Natural killer cell treated with Interleukin-12 subunit alpha and Interleukin-12 subunit beta and Interleukin-15 and Interleukin-18, amount 100 ng/mL, for 72 hours (primary cell): ENCODE measurements around the gene PDE4D. TPM values are rescaled to one million over a fixed set of nuclear protein-coding genes. Genes with fewer than 3 reads are reported as not detected.

ENCODE experiments used
- ATAC-seq, 2 donors: fragments of 150-1000 bp; cut with Tn5 transposase in 1 of 2; sonication (Bioruptor Pico), chemical (Tn5 transposase) in 1 of 2; 2 replicates each; pipeline ENCODE4 v1.10.0; 2021
- DNase-seq: peaks from one replicate; pipeline ENCODE4 v3.0.0; 2022; ENCODE audit warnings: low spot score
- H3K27ac Mint-ChIP-seq, 2 donors: 1 replicate in 1 of 2; 2 replicates in 1 of 2; pipeline ENCODE4 v1.8.0; 2022; ENCODE audit warnings: mixed read lengths in 2 of 2, mild to moderate bottlenecking in 1 of 2, moderate library complexity in 1 of 2
- H3K27me3 Mint-ChIP-seq, 2 donors: 1 replicate in 1 of 2; 2 replicates in 1 of 2; pipeline ENCODE4 v1.8.0; 2022; ENCODE audit warnings: mixed read lengths in 2 of 2
- H3K36me3 Mint-ChIP-seq: one replicate; pipeline ENCODE4 v1.8.0; 2022; ENCODE audit warnings: mixed read lengths
- H3K4me1 Mint-ChIP-seq, 2 donors: 1 replicate in 1 of 2; 2 replicates in 1 of 2; pipeline ENCODE4 v1.8.0; 2022; ENCODE audit warnings: low read depth in 2 of 2, mixed read lengths in 2 of 2, mild to moderate bottlenecking in 1 of 2
- H3K4me3 Mint-ChIP-seq: one replicate; pipeline ENCODE4 v1.8.0; 2022; ENCODE audit warnings: mixed read lengths
- H3K9me3 Mint-ChIP-seq: 2 replicates; pipeline ENCODE4 v1.8.0; 2022; ENCODE audit warnings: mixed read lengths
- total RNA-seq, 2 donors: library from RNA; stranded (reverse); gene quantifications; one replicate each; pipeline ENCODE4 v1.2.3, GENCODE V29; 2022

The PDE4D gene
- total RNA-seq, 2 donors from 2014 or later: 55.0 to 80.5 TPM

GRCh38 chr5:59259237-59259636, 634.3 kb downstream of the PDE4D start:
- Mint-ChIP-seq H3K9me3 (no peaks in the 10 kb centered on the region), H3K36me3 (no peaks in the 10 kb centered on the region), H3K4me3 (no peak overlapping the region), H3K27ac (no peak overlapping the region), H3K27me3 (peaks cover 5 to 31% of the 10 kb centered on the region in 2 donors), H3K4me1 (no peaks in the 10 kb centered on the region)
- DNase-seq (no peak), ATAC-seq (no peak)

- ATAC-seq (no peak), DNase-seq (no peak)
- no peaks in the 10 kb centered on the region for H3K36me3 Mint-ChIP-seq
- no peaks in the 10 kb centered on the region for H3K9me3 Mint-ChIP-seq
- H3K27ac Mint-ChIP-seq: no peak overlapping the region
- H3K27me3 Mint-ChIP-seq: peaks cover 5 to 26% of the 10 kb centered on the region in 2 donors
- H3K4me1 Mint-ChIP-seq: no peaks in the 10 kb centered on the region
- no peak overlapping the region for H3K4me3 Mint-ChIP-seq
Measured at GRCh38 chr5:59257488-59258400, 635.8 kb downstream of the PDE4D start.

GRCh38 chr5:59256331-59256730, 637.2 kb downstream of the PDE4D start:
- Mint-ChIP-seq H3K27ac (no peak overlapping the region), H3K27me3 (peaks cover 5 to 32% of the 10 kb centered on the region in 2 donors), H3K4me1 (no peaks in the 10 kb centered on the region), H3K9me3 (no peaks in the 10 kb centered on the region), H3K4me3 (no peak overlapping the region), H3K36me3 (no peaks in the 10 kb centered on the region)
- ATAC-seq (no peak), DNase-seq (no peak)

DNA sequence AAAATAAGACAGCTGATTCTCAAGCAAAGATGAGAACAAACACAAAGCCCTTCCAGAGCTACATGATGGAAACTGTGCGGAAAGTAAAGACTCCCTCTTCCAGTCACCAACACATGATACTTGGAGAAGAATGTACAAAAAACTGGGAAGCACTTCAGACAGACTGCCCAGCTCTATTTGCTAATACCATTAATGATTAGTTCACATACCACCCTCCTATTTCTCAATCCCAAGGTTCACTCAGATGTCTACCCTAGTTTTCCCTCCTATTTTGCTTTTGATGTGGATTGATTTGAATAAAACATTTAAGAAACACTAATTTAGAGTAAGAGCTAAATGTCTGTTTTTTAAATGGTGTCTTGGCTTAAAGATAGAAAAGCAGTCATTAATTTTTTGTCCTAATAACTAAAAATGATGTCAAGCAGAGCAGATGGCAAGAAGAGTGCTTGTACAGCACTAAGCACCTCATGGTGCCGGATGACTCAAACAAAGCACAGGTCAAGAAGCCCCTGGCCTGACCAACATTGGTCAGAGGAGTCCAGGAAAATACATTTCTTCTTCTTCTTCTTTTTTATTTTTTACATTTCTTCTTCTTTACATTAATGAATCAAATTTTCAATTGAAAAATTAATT, 639.4 kb downstream of the PDE4D start:
- Mint-ChIP-seq H3K27me3 (peaks cover 2 to 26% of the 10 kb centered on the region in 2 donors), H3K27ac (no peak overlapping the region), H3K4me1 (no peaks in the 10 kb centered on the region), H3K9me3 (no peaks in the 10 kb centered on the region), H3K4me3 (no peak overlapping the region), H3K36me3 (no peaks in the 10 kb centered on the region)
- DNase-seq: no peak
- ATAC-seq: no peak

DNA sequence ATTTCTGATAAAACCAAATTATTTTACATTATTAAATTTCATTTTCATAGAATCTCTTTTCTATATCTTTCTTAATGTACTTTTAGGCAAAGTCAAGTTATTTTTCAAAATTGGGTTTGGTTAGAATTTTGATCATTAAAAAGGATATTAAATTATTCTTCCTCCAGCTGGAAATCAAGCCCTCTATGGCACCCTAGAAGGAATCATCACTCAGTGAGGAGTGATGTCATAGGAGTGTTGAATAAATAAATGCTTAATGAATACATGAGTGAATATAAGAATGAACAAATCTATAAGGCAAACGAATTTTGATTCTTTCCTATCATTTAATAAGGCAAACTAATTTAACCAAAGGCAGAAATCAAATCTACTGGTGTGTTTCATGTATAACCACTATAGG, 639.9 kb downstream of the PDE4D start:
- H3K36me3 Mint-ChIP-seq: no peaks in the 10 kb centered on the region
- H3K27ac Mint-ChIP-seq: no peak overlapping the region
- ATAC-seq: no peak

DNA sequence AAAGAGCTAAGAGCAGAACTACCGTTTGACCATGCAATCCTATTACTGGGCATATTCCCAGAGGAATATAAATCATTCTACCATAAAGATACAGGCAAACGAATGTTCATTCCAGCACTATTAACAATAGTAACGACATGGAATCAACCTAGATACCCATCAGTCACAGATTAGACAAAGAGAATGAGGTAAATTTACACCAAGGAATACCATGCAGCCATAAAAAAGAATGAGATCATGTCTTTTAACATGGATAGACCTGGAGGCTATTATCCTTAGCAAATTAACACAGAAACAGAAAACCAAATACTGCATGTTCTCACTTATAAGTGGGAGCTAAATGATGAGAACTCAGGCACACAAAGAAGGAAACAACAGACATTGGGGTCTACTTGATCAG, 641.9 kb downstream of the PDE4D start:
- Mint-ChIP-seq H3K27me3 (peaks cover 2 to 31% of the 10 kb centered on the region in 2 donors), H3K27ac (no peak overlapping the region), H3K4me1 (no peaks in the 10 kb centered on the region), H3K36me3 (no peaks in the 10 kb centered on the region), H3K4me3 (no peak overlapping the region), H3K9me3 (no peaks in the 10 kb centered on the region)
- ATAC-seq (no peak), DNase-seq (no peak)

More for the DNA sequence above, 639.9 kb downstream of the PDE4D start:
- Mint-ChIP-seq H3K9me3 (no peaks in the 10 kb centered on the region), H3K27me3 (peaks cover 2 to 31% of the 10 kb centered on the region in 2 donors), H3K4me1 (no peaks in the 10 kb centered on the region), H3K4me3 (no peak overlapping the region)
- DNase-seq: no peak

- no peaks in the 10 kb centered on the region for H3K36me3 Mint-ChIP-seq
- ATAC-seq: no peak
- no peak overlapping the region for H3K27ac Mint-ChIP-seq
- no peaks in the 10 kb centered on the region for H3K4me1 Mint-ChIP-seq
- DNase-seq: no peak
- no peak overlapping the region for H3K4me3 Mint-ChIP-seq
- peaks cover 2 to 23% of the 10 kb centered on the region in 2 donors for H3K27me3 Mint-ChIP-seq
- H3K9me3 Mint-ChIP-seq: no peaks in the 10 kb centered on the region
Measured at GRCh38 chr5:59249726-59250125, 643.8 kb downstream of the PDE4D start.

DNA sequence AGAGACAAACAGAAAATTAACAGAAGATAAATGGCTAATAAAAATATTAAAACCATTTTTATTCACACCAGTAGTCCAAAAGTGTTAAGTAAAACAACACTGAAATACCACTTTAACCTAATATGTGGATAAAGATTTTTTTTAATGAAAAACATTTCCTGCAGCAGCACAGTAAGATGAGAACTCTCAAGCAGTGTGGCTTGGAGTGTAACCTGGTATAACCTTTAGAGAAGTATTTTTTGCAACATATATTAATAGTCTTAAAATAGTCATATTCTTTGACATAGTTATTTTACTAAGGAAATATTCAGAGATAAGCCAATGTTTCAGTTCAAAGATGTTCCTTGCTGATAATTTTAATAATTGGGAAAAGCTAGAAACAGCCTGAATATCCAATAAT, 644.4 kb downstream of the PDE4D start:
- no peak overlapping the region for H3K4me3 Mint-ChIP-seq
- no peak overlapping the region for H3K27ac Mint-ChIP-seq
- no peak for ATAC-seq
- H3K27me3 Mint-ChIP-seq: peaks cover 0 to 17% of the 10 kb centered on the region in 2 donors
- H3K36me3 Mint-ChIP-seq: no peaks in the 10 kb centered on the region
- H3K4me1 Mint-ChIP-seq: no peaks in the 10 kb centered on the region
- no peak for DNase-seq
- no peaks in the 10 kb centered on the region for H3K9me3 Mint-ChIP-seq

- no peak for DNase-seq
- H3K9me3 Mint-ChIP-seq: no peaks in the 10 kb centered on the region
- no peak overlapping the region for H3K4me3 Mint-ChIP-seq
- ATAC-seq: no peak
- peaks cover 0 to 16% of the 10 kb centered on the region in 2 donors for H3K27me3 Mint-ChIP-seq
- H3K4me1 Mint-ChIP-seq: no peaks in the 10 kb centered on the region
- no peaks in the 10 kb centered on the region for H3K36me3 Mint-ChIP-seq
- H3K27ac Mint-ChIP-seq: no peak overlapping the region
Measured at GRCh38 chr5:59246882-59247281, 646.6 kb downstream of the PDE4D start.

GRCh38 chr5:59246145-59246869, 647.2 kb downstream of the PDE4D start:
- Mint-ChIP-seq H3K27ac (no peak overlapping the region), H3K27me3 (peaks cover 0 to 10% of the 10 kb centered on the region in 2 donors)
- DNase-seq: no peak

DNA sequence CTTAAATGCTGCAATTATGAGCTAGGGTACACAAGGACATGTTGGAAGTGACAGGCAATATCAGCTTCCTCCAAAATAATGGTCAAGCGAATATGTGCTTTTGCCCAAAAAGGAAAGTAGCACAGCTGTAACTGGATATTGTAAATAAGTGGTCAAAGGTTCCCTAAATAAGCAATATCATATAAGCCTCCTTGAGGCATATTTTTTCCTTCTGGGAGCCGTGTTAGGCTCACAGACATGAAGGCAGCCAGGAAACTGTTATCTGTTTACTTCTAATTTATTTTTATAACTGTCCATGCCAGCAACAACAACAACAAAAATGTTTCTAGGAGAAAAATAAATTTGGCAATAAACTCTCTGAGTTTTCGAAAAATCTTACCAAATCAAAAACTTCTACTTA, 648.3 kb downstream of the PDE4D start:
- ATAC-seq: no peak
- Mint-ChIP-seq H3K4me3 (no peak overlapping the region), H3K36me3 (no peaks in the 10 kb centered on the region)

More at GRCh38 chr5:59246145-59246869, 647.2 kb downstream of the PDE4D start:
- ATAC-seq: no peak
- no peaks in the 10 kb centered on the region for H3K36me3 Mint-ChIP-seq
- H3K4me3 Mint-ChIP-seq: no peak overlapping the region
- no peaks in the 10 kb centered on the region for H3K4me1 Mint-ChIP-seq
- no peaks in the 10 kb centered on the region for H3K9me3 Mint-ChIP-seq

GRCh38 chr5:59241552-59241951, 652.0 kb downstream of the PDE4D start:
- no peak overlapping the region for H3K4me3 Mint-ChIP-seq
- ATAC-seq (no peak), DNase-seq (no peak)
- no peaks in the 10 kb centered on the region for H3K4me1 Mint-ChIP-seq
- H3K27me3 Mint-ChIP-seq: peaks cover 1 to 19% of the 10 kb centered on the region in 2 donors
- no peaks in the 10 kb centered on the region for H3K36me3 Mint-ChIP-seq
- no peak overlapping the region for H3K27ac Mint-ChIP-seq
- H3K9me3 Mint-ChIP-seq: no peaks in the 10 kb centered on the region

More for the DNA sequence above, 648.3 kb downstream of the PDE4D start:
- DNase-seq: no peak
- Mint-ChIP-seq H3K9me3 (no peaks in the 10 kb centered on the region), H3K27ac (no peak overlapping the region), H3K4me1 (no peaks in the 10 kb centered on the region), H3K27me3 (peaks cover 0 to 10% of the 10 kb centered on the region in 2 donors)

- Mint-ChIP-seq H3K4me1 (no peaks in the 10 kb centered on the region), H3K36me3 (no peaks in the 10 kb centered on the region), H3K27me3 (peaks cover 3 to 22% of the 10 kb centered on the region in 2 donors), H3K9me3 (no peaks in the 10 kb centered on the region), H3K4me3 (no peak overlapping the region), H3K27ac (no peak overlapping the region)
- DNase-seq: no peak
- no peak for ATAC-seq
Measured at GRCh38 chr5:59241119-59241518, 652.4 kb downstream of the PDE4D start.
